ENCODE measurements around the gene AGER.

The AGER gene

GRCh38 chr6:32198345-32198696 lies 14.3 kb upstream of the AGER start:
- ChIA-PET CTCF (no interaction called here), POLR2A (no interaction called here)
- TF ChIP-seq SP1 (IDR thresholded peaks at IDR 0.05) (no peak), TARDBP (IDR thresholded peaks at IDR 0.05) (no peak), CTBP1 (IDR thresholded peaks at IDR 0.05; ENCODE audit: borderline replicate concordance) (no peak), HDGF (IDR thresholded peaks at IDR 0.05; ENCODE audit: borderline replicate concordance) (no peak), NFRKB (IDR thresholded peaks at IDR 0.05) (no peak), ARNT (IDR thresholded peaks at IDR 0.05) (no peak), FOXA1 (IDR thresholded peaks at IDR 0.05) (no peak), ZNF384 (IDR thresholded peaks at IDR 0.05) (no peak), SUZ12 (IDR thresholded peaks at IDR 0.05) (no peak), ELF4 (IDR thresholded peaks at IDR 0.05) (no peak), L3MBTL2 (conservative IDR thresholded peaks at IDR 0.05) (no peak), LEF1 (IDR thresholded peaks at IDR 0.05; ENCODE audit: borderline replicate concordance) (no peak), FOXK2 (IDR thresholded peaks at IDR 0.05) (no peak), FOXM1 (IDR thresholded peaks at IDR 0.05; ENCODE audit: borderline replicate concordance) (no peak), BHLHE40 (IDR thresholded peaks at IDR 0.05; ENCODE audit: borderline replicate concordance) (no peak)
- TF ChIP-seq, protein P1, sequence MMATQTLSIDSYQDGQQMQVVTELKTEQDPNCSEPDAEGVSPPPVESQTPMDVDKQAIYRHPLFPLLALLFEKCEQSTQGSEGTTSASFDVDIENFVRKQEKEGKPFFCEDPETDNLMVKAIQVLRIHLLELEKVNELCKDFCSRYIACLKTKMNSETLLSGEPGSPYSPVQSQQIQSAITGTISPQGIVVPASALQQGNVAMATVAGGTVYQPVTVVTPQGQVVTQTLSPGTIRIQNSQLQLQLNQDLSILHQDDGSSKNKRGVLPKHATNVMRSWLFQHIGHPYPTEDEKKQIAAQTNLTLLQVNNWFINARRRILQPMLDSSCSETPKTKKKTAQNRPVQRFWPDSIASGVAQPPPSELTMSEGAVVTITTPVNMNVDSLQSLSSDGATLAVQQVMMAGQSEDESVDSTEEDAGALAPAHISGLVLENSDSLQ (IDR thresholded peaks at IDR 0.05) = no peak
- DNase-seq (ENCODE audit: extremely low spot score) = no peak

- no peak for DNase-seq (ENCODE audit: extremely low spot score)
- no peak for TF ChIP-seq CTBP1 (IDR thresholded peaks at IDR 0.05; ENCODE audit: borderline replicate concordance)
- TF ChIP-seq, protein P1 (IDR thresholded peaks at IDR 0.05) = no peak
- no peak for TF ChIP-seq BHLHE40 (IDR thresholded peaks at IDR 0.05; ENCODE audit: borderline replicate concordance)
- no peak for TF ChIP-seq ELF4 (IDR thresholded peaks at IDR 0.05)
- no peak for TF ChIP-seq FOXA1 (IDR thresholded peaks at IDR 0.05)
- TF ChIP-seq FOXM1 (IDR thresholded peaks at IDR 0.05; ENCODE audit: borderline replicate concordance) = no peak
- no peak for TF ChIP-seq SP1 (IDR thresholded peaks at IDR 0.05)
- no peak for TF ChIP-seq HDGF (IDR thresholded peaks at IDR 0.05; ENCODE audit: borderline replicate concordance)
- TF ChIP-seq FOXK2 (IDR thresholded peaks at IDR 0.05) = no peak
- TF ChIP-seq LEF1 (IDR thresholded peaks at IDR 0.05; ENCODE audit: borderline replicate concordance) = no peak
- no peak for TF ChIP-seq TARDBP (IDR thresholded peaks at IDR 0.05)
- no peak for TF ChIP-seq ZNF384 (IDR thresholded peaks at IDR 0.05)
- no peak for TF ChIP-seq NFRKB (IDR thresholded peaks at IDR 0.05)
- TF ChIP-seq L3MBTL2 (conservative IDR thresholded peaks at IDR 0.05) = no peak
- ChIA-PET CTCF (interaction anchor here (1.2 kb wide), 1 partner anchor 19 kb away, joined by 4 read pairs; no protein-coding TSS in a partner anchor), POLR2A (interaction anchor here (0.7 to 11.7 kb wide), 4 partner anchors 9 to 93 kb away, joined by 3 to 153 read pairs (median 15); partner anchors contain the start of genes AGPAT1, ATF6B, FKBPL and RNF5)
Observed at GRCh38 chr6:32196682-32197616, 12.9 kb upstream of the AGER start.

DNA sequence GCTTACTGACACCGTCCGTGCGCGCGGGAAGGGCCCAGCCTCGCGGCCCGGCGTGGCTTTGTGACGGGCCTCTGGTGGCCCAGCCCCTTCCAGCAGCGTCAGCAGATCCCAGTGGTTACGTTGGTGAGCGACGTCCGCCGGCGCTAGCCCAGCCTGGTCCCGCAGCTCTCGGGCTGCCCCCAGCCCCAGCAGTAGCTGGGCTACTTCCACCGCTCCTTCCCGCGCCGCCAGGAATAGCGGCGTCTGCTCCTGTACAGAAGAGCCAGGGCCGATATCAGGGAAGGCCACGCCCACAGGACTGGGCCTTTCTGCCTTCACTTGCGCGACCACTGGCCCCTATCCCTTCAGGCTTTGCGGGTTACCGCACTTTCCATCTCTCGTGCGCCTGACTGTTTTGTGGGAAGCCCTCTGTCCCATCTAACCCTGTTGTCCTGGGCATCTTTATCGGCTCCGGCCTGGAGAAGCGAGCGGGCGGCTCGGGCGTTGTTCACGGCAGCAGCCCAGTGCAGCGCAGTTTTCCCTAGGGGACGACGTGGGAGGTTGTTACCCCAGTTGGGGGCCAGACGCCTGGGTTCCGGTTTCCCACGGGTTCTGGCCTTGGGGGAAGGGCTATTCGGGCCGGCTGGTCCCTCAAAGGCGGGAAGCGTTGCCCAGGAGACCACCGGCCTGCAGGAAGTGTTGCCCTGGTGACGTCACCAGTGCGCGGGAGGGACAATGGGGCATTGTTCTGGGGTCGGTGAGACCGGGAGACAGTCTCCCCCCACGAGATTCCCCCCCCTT lies 12.0 kb upstream of the AGER start:
- TF ChIP-seq ELF4 (IDR thresholded peaks at IDR 0.05) (no peak), ARNT (IDR thresholded peaks at IDR 0.05) (no peak), FOXA1 (IDR thresholded peaks at IDR 0.05) (no peak), SP1 (IDR thresholded peaks at IDR 0.05) (no peak), L3MBTL2 (conservative IDR thresholded peaks at IDR 0.05) (peak; percentile 61), TARDBP (IDR thresholded peaks at IDR 0.05) (no peak), LEF1 (IDR thresholded peaks at IDR 0.05; ENCODE audit: borderline replicate concordance) (no peak), HDGF (IDR thresholded peaks at IDR 0.05; ENCODE audit: borderline replicate concordance) (peak; percentile 85; the same call in 1 of the 2 replicates), CTBP1 (IDR thresholded peaks at IDR 0.05; ENCODE audit: borderline replicate concordance) (no peak), NFRKB (IDR thresholded peaks at IDR 0.05) (no peak), BHLHE40 (IDR thresholded peaks at IDR 0.05; ENCODE audit: borderline replicate concordance) (no peak), FOXK2 (IDR thresholded peaks at IDR 0.05) (no peak), ZNF384 (IDR thresholded peaks at IDR 0.05) (no peak), FOXM1 (IDR thresholded peaks at IDR 0.05; ENCODE audit: borderline replicate concordance) (no peak), SUZ12 (IDR thresholded peaks at IDR 0.05) (no peak)
- TF ChIP-seq, protein P1 (IDR thresholded peaks at IDR 0.05) = peak; percentile 84
- POLR2A ChIA-PET = interaction anchor here (0.6 to 11.7 kb wide), 21 partner anchors 10 to 776 kb away, joined by 3 to 153 read pairs (median 4); partner anchors contain the start of genes AGPAT1, ATF6B, FKBPL and MSH5
- CTCF ChIA-PET = interaction anchor here (0.6 to 1.2 kb wide), 5 partner anchors 19 to 675 kb away, joined by 3 to 4 read pairs (median 3); no protein-coding TSS in a partner anchor
- peak; percentile 62 for DNase-seq (ENCODE audit: extremely low spot score)

DNA sequence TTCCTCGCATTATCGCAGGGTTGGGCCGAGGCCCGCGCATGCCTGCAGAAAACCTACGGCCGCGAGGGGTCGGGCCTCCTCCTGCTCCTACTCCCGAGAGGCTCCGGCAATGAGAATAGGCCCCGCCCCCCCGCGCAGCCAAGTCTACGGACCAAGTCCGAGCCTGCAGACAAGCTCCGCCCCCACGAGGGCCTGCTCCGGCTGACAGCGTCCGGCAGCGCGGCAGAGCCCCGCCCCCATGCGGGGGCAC lies 11.5 kb upstream of the AGER start:
- POLR2A ChIA-PET = interaction anchor here (0.5 to 11.7 kb wide), 22 partner anchors 10 to 776 kb away, joined by 3 to 153 read pairs (median 4); partner anchors contain the start of genes AGPAT1, ATF6B, FKBPL and MSH5

More for the DNA sequence above, 11.5 kb upstream of the AGER start:
- DNase-seq (ENCODE audit: extremely low spot score) = peak; percentile 98
- no peak for TF ChIP-seq ARNT (IDR thresholded peaks at IDR 0.05)
- TF ChIP-seq CTBP1 (IDR thresholded peaks at IDR 0.05; ENCODE audit: borderline replicate concordance) = no peak
- TF ChIP-seq, protein P1 (IDR thresholded peaks at IDR 0.05) = no peak
- no peak for TF ChIP-seq BHLHE40 (IDR thresholded peaks at IDR 0.05; ENCODE audit: borderline replicate concordance)
- TF ChIP-seq L3MBTL2 (conservative IDR thresholded peaks at IDR 0.05) = no peak
- TF ChIP-seq FOXK2 (IDR thresholded peaks at IDR 0.05) = no peak
- CTCF ChIA-PET = interaction anchor here (0.6 to 1.2 kb wide), 5 partner anchors 65 to 676 kb away, joined by 3 to 4 read pairs (median 3); no protein-coding TSS in a partner anchor
